ENCODE results near the gene SH3BGRL2.

- no peak for TF ChIP-seq CTCF (IDR thresholded peaks at IDR 0.05)
- TF ChIP-seq EZH2 (IDR thresholded peaks at IDR 0.05; ENCODE audit: borderline replicate concordance, insufficient read depth, low read depth, low read length, poor library complexity, severe bottlenecking): no peak
These were observed 30.8 kb upstream of the SH3BGRL2 start for GRCh38 chr6:79600313-79600712.

Measured in B cell (primary cell).